HCT116 (cell line): ENCODE measurements around the gene BICRA.

Experiments
- EZH2 ChIP-seq: fragments of 200-600 bp; sonication (generic); IDR thresholded peaks from 2 replicates; pipeline ENCODE4 v1.6.1; 2017; ENCODE audit warnings: antibody characterized with exemption, mixed run types
- EZH2phosphoT487 ChIP-seq: fragments of 200-600 bp; IDR thresholded peaks from 2 replicates; pipeline ENCODE4 v1.6.1; 2018; ENCODE audit warnings: antibody characterized with exemption, borderline replicate concordance
- POLR2AphosphoS5 ChIP-seq: IDR thresholded peaks from 2 replicates; pipeline ENCODE4 v1.6.1; 2011; ENCODE audit warnings: mild to moderate bottlenecking, low read depth, low read length, moderate library complexity
- RAD21 ChIP-seq: IDR thresholded peaks from 2 replicates; pipeline ENCODE4 v1.6.1; 2012; ENCODE audit warnings: low read depth, mild to moderate bottlenecking
- SIN3A ChIP-seq: IDR thresholded peaks from 2 replicates; pipeline ENCODE4 v1.6.1; 2012; ENCODE audit warnings: low read depth
- SP1 ChIP-seq: IDR thresholded peaks from 2 replicates; pipeline ENCODE4 v1.6.1; 2012; ENCODE audit warnings: low read depth
- ZNF274 ChIP-seq: fragments of 200-500 bp; sonication (Bioruptor generic); IDR thresholded peaks from 2 replicates; pipeline ENCODE4 v1.6.1; 2014; ENCODE audit warnings: mild to moderate bottlenecking, low read depth, low read length, inconsistent platforms
- TF ChIP-seq, protein P1 (sequence below): IDR thresholded peaks from 2 replicates; pipeline ENCODE4 v1.6.1; 2011; ENCODE audit warnings: mild to moderate bottlenecking, low read length, moderate library complexity; ENCODE audit not compliant: insufficient replicate concordance; ENCODE audit errors: extremely low read depth
- TF ChIP-seq, protein P2 (sequence below): IDR thresholded peaks from 2 replicates; pipeline ENCODE4 v1.6.1; 2012; ENCODE audit warnings: low read depth
- TF ChIP-seq, protein P3 (sequence below), 3 experiments: fragments of 200-600 bp in 1 of 3; sonication (generic) in 1 of 3; IDR thresholded peaks in 2 of 3; conservative IDR thresholded peaks in 1 of 3; 2 replicates each; pipeline ENCODE4 v1.5.1; 2012 to 2017; ENCODE audit warnings: low read depth in 2 of 3, low read length in 2 of 3, antibody characterized with exemption in 1 of 3, borderline replicate concordance in 1 of 3, control low read depth in 1 of 3, mild to moderate bottlenecking in 1 of 3, mixed read lengths in 1 of 3, mixed run types in 1 of 3, moderate library complexity in 1 of 3; ENCODE audit not compliant: insufficient read depth in 1 of 3

DNA sequence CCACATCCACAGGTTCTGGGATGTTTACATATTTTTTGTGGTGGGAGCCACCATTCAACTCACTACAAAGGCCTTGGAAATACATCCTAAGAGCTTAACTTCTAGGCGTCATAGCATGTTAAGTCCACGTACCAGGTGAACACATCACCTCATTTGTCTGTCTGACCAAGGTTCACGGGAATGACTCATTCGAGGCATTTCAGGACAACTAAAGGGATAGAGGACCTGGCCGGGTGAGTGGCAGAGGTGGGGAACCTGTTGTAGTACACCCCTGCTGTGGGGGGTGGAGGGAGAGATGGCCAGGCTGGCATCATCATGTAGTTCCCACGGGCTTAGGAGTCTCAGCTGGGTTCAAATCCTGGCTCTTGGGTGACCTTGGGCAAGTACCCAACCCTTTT lies 51.5 kb downstream of the BICRA start:
- TF ChIP-seq, protein P1, sequence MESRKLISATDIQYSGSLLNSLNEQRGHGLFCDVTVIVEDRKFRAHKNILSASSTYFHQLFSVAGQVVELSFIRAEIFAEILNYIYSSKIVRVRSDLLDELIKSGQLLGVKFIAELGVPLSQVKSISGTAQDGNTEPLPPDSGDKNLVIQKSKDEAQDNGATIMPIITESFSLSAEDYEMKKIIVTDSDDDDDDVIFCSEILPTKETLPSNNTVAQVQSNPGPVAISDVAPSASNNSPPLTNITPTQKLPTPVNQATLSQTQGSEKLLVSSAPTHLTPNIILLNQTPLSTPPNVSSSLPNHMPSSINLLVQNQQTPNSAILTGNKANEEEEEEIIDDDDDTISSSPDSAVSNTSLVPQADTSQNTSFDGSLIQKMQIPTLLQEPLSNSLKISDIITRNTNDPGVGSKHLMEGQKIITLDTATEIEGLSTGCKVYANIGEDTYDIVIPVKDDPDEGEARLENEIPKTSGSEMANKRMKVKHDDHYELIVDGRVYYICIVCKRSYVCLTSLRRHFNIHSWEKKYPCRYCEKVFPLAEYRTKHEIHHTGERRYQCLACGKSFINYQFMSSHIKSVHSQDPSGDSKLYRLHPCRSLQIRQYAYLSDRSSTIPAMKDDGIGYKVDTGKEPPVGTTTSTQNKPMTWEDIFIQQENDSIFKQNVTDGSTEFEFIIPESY: no peak
- TF ChIP-seq EZH2phosphoT487 (no peak), SP1 (no peak), RAD21 (no peak), SIN3A (no peak), POLR2AphosphoS5 (no peak), EZH2 (no peak), ZNF274 (no peak)
- TF ChIP-seq, protein P2, sequence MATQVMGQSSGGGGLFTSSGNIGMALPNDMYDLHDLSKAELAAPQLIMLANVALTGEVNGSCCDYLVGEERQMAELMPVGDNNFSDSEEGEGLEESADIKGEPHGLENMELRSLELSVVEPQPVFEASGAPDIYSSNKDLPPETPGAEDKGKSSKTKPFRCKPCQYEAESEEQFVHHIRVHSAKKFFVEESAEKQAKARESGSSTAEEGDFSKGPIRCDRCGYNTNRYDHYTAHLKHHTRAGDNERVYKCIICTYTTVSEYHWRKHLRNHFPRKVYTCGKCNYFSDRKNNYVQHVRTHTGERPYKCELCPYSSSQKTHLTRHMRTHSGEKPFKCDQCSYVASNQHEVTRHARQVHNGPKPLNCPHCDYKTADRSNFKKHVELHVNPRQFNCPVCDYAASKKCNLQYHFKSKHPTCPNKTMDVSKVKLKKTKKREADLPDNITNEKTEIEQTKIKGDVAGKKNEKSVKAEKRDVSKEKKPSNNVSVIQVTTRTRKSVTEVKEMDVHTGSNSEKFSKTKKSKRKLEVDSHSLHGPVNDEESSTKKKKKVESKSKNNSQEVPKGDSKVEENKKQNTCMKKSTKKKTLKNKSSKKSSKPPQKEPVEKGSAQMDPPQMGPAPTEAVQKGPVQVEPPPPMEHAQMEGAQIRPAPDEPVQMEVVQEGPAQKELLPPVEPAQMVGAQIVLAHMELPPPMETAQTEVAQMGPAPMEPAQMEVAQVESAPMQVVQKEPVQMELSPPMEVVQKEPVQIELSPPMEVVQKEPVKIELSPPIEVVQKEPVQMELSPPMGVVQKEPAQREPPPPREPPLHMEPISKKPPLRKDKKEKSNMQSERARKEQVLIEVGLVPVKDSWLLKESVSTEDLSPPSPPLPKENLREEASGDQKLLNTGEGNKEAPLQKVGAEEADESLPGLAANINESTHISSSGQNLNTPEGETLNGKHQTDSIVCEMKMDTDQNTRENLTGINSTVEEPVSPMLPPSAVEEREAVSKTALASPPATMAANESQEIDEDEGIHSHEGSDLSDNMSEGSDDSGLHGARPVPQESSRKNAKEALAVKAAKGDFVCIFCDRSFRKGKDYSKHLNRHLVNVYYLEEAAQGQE: no peak
- TF ChIP-seq, protein P3, sequence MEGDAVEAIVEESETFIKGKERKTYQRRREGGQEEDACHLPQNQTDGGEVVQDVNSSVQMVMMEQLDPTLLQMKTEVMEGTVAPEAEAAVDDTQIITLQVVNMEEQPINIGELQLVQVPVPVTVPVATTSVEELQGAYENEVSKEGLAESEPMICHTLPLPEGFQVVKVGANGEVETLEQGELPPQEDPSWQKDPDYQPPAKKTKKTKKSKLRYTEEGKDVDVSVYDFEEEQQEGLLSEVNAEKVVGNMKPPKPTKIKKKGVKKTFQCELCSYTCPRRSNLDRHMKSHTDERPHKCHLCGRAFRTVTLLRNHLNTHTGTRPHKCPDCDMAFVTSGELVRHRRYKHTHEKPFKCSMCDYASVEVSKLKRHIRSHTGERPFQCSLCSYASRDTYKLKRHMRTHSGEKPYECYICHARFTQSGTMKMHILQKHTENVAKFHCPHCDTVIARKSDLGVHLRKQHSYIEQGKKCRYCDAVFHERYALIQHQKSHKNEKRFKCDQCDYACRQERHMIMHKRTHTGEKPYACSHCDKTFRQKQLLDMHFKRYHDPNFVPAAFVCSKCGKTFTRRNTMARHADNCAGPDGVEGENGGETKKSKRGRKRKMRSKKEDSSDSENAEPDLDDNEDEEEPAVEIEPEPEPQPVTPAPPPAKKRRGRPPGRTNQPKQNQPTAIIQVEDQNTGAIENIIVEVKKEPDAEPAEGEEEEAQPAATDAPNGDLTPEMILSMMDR (IDR thresholded peaks at IDR 0.05 in 2 of 3, conservative IDR thresholded peaks at IDR 0.05 in 1 of 3; ENCODE audit: borderline replicate concordance in 1 of 3, insufficient read depth in 1 of 3, low read depth in 2 of 3, low read length in 2 of 3): no peak
